Measurements from ENCODE around the gene OTOP1. TPM values are rescaled to one million over a fixed set of nuclear protein-coding genes. Genes with fewer than 3 reads are reported as not detected.

The OTOP1 gene
- total RNA-seq, 4 donors from 2014 or later, result 0.72 TPM; not detected in 3

DNA sequence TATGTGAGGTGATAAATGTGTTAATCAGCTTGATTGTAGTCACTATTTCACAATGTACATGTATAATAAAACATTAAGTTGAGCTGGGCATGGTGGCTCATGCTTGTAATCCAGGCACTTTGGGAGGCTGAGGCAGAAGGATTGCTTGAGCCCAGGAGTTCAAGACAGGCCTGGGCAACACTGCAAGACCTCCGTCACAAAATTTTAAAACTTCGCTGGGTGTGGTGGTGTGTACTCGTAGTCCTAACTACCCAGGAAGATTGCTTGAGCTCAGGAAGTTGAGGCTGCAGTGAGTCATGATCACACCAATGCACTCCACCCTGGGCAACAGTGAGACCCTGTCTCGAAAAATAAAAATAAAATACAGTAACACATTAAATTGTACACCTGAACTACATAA, 43.1 kb upstream of the OTOP1 start:
- Histone ChIP-seq H3K27ac (no peak overlapping the region), H3K27me3 (no peaks in the 10 kb centered on the region), H3K36me3 (peaks cover 58% of the 10 kb centered on the region), H3K4me1 (no peaks in the 10 kb centered on the region), H3K4me3 (no peak overlapping the region), H3K9me3 (no peaks in the 10 kb centered on the region)
- DNase-seq (ENCODE audit: low spot score in 2 of 2), result no peak
- 85% methylated on average over 4 of the region's 4 CpGs for WGBS
- no peak for TF ChIP-seq EP300 (IDR thresholded peaks at IDR 0.05)
- no peak for TF ChIP-seq POLR2AphosphoS5 (IDR thresholded peaks at IDR 0.05)
- TF ChIP-seq POLR2A (IDR thresholded peaks at IDR 0.05), result no peak
- TF ChIP-seq, protein P1, sequence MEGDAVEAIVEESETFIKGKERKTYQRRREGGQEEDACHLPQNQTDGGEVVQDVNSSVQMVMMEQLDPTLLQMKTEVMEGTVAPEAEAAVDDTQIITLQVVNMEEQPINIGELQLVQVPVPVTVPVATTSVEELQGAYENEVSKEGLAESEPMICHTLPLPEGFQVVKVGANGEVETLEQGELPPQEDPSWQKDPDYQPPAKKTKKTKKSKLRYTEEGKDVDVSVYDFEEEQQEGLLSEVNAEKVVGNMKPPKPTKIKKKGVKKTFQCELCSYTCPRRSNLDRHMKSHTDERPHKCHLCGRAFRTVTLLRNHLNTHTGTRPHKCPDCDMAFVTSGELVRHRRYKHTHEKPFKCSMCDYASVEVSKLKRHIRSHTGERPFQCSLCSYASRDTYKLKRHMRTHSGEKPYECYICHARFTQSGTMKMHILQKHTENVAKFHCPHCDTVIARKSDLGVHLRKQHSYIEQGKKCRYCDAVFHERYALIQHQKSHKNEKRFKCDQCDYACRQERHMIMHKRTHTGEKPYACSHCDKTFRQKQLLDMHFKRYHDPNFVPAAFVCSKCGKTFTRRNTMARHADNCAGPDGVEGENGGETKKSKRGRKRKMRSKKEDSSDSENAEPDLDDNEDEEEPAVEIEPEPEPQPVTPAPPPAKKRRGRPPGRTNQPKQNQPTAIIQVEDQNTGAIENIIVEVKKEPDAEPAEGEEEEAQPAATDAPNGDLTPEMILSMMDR (IDR thresholded peaks at IDR 0.05), result no peak

DNA sequence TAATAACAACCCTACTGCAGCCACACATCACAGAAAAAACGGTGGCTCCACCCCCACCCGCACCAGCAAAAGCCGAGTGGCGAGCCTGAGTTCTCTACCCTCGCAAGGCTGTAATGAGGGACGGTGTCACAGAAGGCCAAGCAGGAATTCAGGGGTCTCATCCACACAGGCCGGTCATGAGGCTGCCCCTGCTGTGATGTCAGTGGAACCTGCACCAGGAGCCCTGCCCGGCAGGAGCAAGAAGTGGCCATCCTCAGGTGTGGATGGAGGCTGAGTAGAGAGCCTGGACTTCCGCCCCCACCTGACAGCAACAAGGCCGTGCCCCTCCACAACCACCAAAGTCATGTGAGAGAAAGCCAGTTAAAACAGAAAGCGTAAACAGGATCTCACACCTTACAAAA, 42.6 kb upstream of the OTOP1 start:
- 84% methylated on average over 11 of the region's 11 CpGs for WGBS
- TF ChIP-seq, protein P1 (IDR thresholded peaks at IDR 0.05), result no peak
- TF ChIP-seq EP300 (IDR thresholded peaks at IDR 0.05) (no peak), POLR2AphosphoS5 (IDR thresholded peaks at IDR 0.05) (no peak), POLR2A (IDR thresholded peaks at IDR 0.05) (no peak)
- Histone ChIP-seq H3K36me3 (peaks cover 52% of the 10 kb centered on the region), H3K27me3 (no peaks in the 10 kb centered on the region), H3K4me1 (no peaks in the 10 kb centered on the region), H3K27ac (no peak overlapping the region), H3K9me3 (no peaks in the 10 kb centered on the region), H3K4me3 (no peak overlapping the region)
- no peak for DNase-seq (ENCODE audit: low spot score in 2 of 2)

DNA sequence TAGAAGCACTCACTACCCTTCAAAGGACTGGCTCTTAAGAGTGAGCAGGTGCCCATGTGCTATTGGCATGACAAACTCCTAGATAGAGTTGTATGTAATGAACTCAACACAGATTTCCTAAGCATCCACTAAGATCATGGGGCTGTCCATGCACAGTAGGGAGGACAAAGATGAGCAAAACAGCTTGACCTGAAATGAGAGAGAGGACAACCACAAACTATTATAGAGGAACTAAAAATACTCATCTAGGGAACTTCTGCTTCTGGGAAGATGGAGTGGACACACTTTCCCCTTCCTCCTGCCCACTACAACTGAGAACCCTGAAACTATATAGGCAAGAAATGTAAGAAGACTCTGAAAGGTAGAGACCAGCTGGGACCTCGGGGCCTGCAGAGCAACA, 42.0 kb upstream of the OTOP1 start:
- Histone ChIP-seq H3K36me3 (peaks cover 47% of the 10 kb centered on the region), H3K9me3 (no peaks in the 10 kb centered on the region), H3K4me3 (no peak overlapping the region), H3K4me1 (no peaks in the 10 kb centered on the region), H3K27me3 (no peaks in the 10 kb centered on the region), H3K27ac (no peak overlapping the region)
- 80% methylated on average over 1 of the region's 1 CpG for WGBS
- TF ChIP-seq EP300 (IDR thresholded peaks at IDR 0.05), result no peak
- TF ChIP-seq, protein P1 (IDR thresholded peaks at IDR 0.05), result no peak
- DNase-seq (ENCODE audit: low spot score in 2 of 2), result no peak

DNA sequence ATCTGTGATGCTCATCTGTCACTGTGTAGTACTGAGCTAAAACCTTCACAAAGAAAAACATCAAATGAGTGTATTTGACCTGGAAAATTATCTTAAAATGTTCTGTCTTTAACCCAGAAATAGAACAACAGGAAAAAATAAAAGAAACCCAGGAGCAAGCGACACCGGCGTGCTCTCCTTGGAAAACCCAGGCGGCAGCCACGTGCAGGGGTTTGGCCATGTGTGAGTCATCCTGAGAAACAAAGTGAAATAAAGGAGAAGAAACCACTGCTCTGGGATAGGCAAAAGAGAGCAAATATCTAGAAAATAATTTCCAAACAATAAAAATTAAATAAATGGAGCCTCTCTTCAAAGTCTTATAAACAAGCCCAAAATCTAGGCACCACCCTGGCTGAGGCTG, 41.3 kb upstream of the OTOP1 start:
- no peaks in the 10 kb centered on the region for H3K4me1 ChIP-seq
- H3K27me3 ChIP-seq, result no peaks in the 10 kb centered on the region
- DNase-seq (ENCODE audit: low spot score in 2 of 2), result no peak
- H3K36me3 ChIP-seq, result peaks cover 39% of the 10 kb centered on the region
- H3K4me3 ChIP-seq, result no peak overlapping the region
- H3K27ac ChIP-seq, result no peak overlapping the region
- 80% methylated on average over 5 of the region's 5 CpGs for WGBS
- H3K9me3 ChIP-seq, result no peaks in the 10 kb centered on the region
- no peak for TF ChIP-seq EP300 (IDR thresholded peaks at IDR 0.05)
- TF ChIP-seq, protein P1 (IDR thresholded peaks at IDR 0.05), result no peak
- TF ChIP-seq POLR2A (IDR thresholded peaks at IDR 0.05), result no peak
- TF ChIP-seq POLR2AphosphoS5 (IDR thresholded peaks at IDR 0.05), result no peak

DNA sequence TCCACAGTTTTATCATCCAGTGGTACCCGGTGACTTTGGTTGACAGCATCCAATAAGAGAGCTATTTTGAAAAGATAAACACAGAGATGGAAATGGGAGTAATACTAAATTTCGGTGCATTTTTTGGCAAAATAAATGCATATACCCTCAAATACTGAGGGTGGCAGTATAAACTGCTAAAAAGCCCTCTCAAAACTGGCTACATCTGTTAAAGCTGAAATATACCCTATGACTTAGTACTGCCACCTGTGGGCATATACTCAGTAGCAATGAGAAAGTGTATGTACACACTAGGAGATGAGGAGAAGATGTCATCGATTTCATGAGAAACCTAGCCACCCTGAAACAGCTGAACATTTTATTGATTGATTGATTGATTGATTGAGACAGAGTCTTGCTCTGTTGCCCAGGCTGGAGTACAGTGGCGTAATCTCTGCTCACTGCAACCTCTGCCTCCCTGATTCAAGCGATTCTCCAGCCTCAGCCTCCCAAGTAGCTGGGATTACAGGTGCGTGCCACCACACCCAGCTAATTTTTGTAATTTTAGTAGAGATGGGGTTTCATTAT, 33.5 kb upstream of the OTOP1 start:
- Histone ChIP-seq H3K4me3 (no peak overlapping the region), H3K36me3 (no peaks in the 10 kb centered on the region), H3K4me1 (peaks cover 2% of the 10 kb centered on the region), H3K27ac (no peak overlapping the region), H3K9me3 (no peaks in the 10 kb centered on the region), H3K27me3 (peaks cover 5% of the 10 kb centered on the region)
- DNase-seq (ENCODE audit: low spot score in 2 of 2), result no peak
- TF ChIP-seq POLR2A (IDR thresholded peaks at IDR 0.05), result no peak
- TF ChIP-seq, protein P1 (IDR thresholded peaks at IDR 0.05), result no peak
- 74% methylated on average over 6 of the region's 6 CpGs for WGBS
